ENCODE results near the gene PLCL1.
A peak's percentile ranks its signal among the peaks of the same experiment; 100 is the strongest.

PLCL1 gene

DNA sequence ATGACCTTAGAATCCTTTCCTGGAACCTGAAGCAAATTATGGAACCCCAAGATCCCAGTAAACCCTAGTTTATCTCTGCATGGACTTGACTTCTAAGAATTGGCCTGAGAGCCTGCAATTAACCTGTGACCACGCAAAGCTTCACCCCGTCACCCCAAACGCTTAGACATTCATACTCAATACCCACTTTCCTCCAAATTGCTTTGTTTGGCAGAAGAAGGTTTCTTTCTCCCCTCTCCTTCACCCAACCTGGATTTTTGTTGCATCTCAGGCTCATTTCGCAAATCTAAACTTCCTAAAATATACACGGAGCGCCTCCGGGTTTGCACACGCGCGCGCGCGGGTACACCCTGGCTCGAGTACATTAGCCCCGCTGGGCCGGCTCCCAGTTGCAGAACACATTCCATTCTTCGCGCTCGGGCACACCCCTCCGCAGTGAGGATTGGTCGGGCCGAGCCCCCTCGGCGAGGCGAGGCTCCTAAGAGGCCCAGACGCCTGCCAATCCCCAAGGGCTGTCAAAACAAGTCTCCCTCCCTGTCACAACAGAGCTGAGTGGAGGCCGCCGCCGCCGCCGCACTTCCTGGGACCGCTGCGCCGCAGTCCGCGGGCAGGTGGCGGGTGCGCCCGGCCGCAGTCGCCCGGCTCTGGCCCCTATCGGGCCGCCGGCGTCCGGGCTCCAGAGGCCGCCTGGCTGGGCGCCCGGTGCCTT lies at the start of gene PLCL1:
TSS of gene PLCL1 (plus strand) at position 545 of the 709 bp plus-strand sequence.
- peak; percentile 96 for DNase-seq (ENCODE audit: low spot score)

GRCh38 chr2:197759013-197759412 lies 45.4 kb upstream of the PLCL1 start:
- no peak for DNase-seq (ENCODE audit: low spot score)

GRCh38 chr2:197759625-197760292 lies 44.6 kb upstream of the PLCL1 start:
- no peak for DNase-seq (ENCODE audit: low spot score)

GRCh38 chr2:197760293-197760657 lies 44.1 kb upstream of the PLCL1 start:
- DNase-seq (ENCODE audit: low spot score): no peak

DNA sequence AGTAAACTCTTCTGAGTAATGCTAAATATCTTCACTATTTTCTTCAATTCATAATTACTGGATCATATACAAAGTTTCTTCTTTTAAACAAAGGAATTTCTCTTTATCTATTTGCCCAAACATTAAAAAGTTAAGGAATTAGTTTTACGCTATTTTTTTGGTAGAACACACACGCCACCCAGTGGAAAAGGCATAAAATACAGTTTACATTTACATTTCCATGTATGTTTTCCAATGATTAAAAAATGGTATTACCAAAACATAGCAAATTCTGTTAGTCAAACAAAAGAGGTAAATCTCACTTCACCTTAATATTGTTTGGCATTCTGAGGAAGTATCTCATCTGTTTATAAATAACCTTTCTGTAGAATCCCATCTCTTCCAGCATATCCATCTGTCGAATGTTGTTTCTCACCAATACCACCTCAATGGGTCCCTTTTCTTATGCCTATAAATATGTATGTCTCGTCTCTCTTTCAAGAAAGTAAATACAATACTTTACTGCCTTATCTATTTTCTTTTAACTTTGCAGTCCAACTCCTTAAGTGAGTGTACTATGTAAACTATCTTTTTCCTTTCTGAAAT lies 26.5 kb upstream of the PLCL1 start:
- peak; percentile 31 for DNase-seq (ENCODE audit: low spot score)

GRCh38 chr2:197779261-197779660 lies 25.1 kb upstream of the PLCL1 start:
- DNase-seq (ENCODE audit: low spot score): no peak

DNA sequence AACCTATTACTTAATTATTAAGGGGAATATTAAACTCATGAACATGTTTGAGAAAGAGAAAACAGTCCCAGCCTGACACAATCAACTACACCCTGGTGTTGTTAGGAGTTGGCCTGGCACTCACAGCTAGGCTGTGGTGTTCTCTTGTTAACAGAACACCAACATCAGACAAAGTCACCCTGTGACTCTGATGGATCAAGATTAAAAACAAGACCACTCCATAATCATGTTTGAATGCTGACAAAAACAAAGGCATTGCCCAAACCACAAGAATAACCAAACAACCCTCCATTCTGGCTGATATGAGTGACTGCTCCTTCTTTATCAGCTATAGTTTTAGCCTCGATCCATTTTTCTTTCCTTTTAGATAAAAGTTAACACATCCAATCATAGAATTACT lies 22.3 kb upstream of the PLCL1 start:
- no peak for DNase-seq (ENCODE audit: low spot score)

- no peak for DNase-seq (ENCODE audit: low spot score)
These were observed 19.1 kb upstream of the PLCL1 start, which contains the start of gene BOLL for GRCh38 chr2:197784956-197785941. TSS of gene BOLL (minus strand) at chr2:197785319. CDS start at chr2:197781850, 3,469 bp downstream.

- peak; percentile 31 for DNase-seq (ENCODE audit: low spot score)
These were observed 18.1 kb upstream of the PLCL1 start for GRCh38 chr2:197786010-197786877.

DNA sequence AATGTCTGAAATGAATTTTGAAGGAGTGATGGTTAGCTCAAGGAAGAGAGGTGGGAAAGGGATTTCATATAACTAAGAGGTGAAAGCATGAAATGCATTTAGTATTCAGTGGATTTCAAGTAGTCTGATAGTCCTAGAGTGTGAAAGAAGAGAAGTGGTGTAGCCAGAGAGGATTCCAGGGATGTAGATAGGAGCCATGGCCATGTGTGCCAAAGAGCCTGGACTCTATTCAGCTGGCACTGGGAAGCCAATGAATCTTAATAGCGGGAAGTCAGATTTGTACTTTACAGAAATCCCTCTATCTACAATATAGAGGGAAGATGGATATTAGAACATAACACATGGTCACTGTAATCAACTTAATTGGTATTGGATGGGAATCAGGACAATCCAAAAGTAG lies 10.9 kb upstream of the PLCL1 start:
- DNase-seq (ENCODE audit: low spot score): no peak

DNA sequence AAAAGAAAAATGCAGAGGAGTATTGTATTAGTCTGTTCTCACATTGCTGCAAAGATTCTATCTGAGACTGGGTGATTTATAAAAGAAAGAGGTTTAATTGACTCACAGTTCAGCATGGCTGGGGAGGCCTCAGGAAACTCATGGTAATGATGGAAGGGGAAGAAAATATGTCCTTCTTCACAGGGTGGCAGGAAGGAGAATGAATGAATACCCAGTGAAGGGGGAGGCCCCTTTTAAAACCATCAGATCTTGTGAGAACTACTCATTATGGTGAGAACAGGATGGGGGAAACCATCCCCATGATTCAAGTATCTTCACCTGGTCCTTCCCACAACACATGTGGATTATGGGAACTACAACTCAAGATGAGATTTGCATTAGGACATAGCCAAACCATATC lies 9.1 kb upstream of the PLCL1 start:
- no peak for DNase-seq (ENCODE audit: low spot score)

DNA sequence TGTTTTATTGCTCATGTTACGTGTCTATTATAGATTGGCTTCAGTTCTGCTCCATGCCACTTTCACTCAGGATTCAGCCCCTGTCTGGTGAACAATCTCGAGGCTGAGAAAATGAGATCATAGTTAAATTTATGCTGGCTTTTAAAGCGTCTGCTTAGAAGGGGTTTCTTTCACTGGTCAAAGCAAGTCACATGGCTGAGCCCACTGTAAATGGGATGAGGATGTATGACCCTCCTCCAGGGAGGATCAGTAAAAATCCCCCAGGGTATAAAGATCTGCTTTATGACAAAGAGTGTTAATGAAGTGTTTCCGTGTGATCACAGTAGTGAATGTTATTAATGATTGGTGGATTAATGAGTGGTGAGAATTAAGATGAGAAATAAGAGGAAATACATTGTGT lies 6.2 kb upstream of the PLCL1 start:
- DNase-seq (ENCODE audit: low spot score): no peak

GRCh38 chr2:197799068-197799467 lies 5.3 kb upstream of the PLCL1 start:
- DNase-seq (ENCODE audit: low spot score): no peak

GRCh38 chr2:197800091-197800490 lies 4.3 kb upstream of the PLCL1 start:
- no peak for DNase-seq (ENCODE audit: low spot score)

DNA sequence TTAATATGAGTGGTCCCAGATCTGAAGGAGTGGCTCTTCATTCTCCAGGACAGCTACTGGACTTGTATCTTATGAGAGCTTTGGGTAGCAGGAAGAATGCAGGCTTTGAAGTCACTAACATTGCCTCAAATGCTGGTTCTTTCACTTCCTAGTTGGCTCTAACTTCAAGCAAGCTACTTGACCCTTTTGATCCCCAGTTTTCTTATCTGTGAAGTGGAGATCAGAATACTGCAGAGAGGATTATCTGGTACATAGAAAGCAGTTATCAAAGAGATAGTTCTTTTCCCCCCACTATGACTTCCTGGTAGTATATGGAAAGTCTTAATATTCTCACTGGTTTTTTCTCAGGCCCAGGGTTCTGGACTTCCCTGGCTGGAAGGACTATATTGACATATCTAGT lies 3.4 kb upstream of the PLCL1 start:
- no peak for DNase-seq (ENCODE audit: low spot score)

- peak; percentile 70 for DNase-seq (ENCODE audit: low spot score)
These were observed 1.4 kb upstream of the PLCL1 start for GRCh38 chr2:197803033-197803444.

DNA sequence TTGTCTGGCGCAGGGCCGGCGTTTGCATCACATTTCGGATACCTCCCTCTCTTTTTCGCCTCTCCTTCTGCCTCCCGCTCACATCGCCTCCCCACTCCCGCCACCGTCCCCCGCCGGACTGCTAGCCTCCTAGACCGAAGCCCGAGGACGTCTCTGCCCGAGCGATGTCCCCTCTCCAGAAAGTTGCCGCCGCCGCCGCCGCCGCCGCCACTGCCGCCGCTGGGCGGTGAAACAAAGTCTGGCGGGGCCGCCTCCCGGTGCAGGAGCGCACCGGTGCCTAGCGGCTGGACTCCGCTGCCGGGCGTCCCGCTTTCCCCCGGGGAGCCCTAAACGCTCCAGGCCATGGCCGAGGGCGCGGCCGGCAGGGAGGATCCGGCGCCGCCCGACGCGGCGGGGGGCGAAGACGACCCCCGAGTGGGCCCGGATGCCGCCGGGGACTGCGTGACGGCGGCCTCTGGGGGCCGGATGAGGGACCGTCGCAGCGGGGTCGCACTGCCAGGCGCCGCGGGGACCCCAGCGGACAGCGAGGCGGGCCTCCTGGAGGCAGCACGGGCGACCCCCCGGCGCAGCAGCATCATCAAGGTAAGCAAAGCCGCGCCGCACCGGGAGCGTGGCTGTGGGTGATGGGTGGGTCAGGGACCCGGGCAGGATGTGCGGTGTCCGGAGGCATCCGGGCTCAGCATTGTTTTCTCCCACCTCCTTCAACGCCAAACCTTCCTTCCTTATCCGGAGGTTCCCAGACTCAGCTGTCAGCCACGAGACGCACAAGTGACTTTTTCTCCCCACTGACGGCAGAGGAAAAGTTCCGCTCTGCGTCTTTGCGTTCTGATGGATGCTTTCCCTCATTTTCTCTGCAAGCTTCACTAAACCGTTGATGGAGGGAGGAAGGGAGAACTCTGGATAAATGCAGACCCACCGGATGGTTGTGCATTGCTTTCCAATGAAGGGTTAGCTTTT lies 643 bp downstream of the PLCL1 start:
- DNase-seq (ENCODE audit: low spot score): peak; percentile 50

DNA sequence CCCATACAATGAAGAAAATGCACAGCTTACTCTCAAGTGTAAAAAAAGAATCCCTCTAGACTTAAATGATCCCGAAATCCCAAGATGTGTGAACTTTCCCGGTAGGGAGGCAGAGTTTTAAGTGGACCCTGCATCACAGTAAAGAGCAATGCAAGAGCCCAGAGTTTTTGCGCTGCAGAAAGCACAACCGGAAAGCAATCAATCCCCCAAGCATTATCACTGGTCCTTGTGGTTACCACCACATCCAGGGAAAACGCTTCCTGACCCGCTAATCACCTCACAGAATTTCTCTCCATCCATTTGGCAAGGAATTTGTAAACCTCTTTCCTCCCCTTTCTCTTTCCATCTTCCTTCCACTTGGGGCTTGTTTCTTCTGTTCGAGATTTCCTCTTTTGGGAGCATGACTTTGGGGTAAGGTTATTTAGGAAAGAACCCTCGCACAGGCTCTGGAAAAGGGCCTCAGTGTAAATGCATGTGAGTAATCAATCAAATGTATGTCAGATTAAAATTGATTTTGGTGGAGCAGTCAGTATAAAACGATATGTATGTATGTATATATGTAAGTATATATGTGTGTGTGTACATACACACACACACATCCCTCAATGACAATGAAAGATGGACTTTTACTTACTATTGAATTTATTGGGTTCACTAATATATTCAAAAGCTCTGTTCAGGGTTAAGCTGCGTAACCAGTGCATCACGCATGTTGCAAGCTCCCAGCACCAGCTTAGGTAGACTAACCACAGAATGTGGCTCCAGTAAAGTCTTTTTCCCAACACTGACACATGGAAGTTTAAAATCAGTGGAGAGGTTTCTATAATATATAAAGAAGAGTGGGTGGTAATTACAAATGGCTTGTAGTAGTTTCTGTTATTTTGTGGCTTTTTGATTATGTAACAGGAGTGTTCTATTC lies 1.6 kb downstream of the PLCL1 start:
- DNase-seq (ENCODE audit: low spot score): no peak

- DNase-seq (ENCODE audit: low spot score): no peak
These were observed 4.7 kb downstream of the PLCL1 start for GRCh38 chr2:197809064-197809463.
